HG03571 (cell line): Measurements from ENCODE around the gene HEXD.

Source experiments
- ATAC-seq: cut with Tn5 transposase; IDR thresholded peaks from one replicate; pipeline ENCODE4 v1.9.1; 2021; ENCODE audit not compliant: unreplicated experiment

The HEXD gene

DNA sequence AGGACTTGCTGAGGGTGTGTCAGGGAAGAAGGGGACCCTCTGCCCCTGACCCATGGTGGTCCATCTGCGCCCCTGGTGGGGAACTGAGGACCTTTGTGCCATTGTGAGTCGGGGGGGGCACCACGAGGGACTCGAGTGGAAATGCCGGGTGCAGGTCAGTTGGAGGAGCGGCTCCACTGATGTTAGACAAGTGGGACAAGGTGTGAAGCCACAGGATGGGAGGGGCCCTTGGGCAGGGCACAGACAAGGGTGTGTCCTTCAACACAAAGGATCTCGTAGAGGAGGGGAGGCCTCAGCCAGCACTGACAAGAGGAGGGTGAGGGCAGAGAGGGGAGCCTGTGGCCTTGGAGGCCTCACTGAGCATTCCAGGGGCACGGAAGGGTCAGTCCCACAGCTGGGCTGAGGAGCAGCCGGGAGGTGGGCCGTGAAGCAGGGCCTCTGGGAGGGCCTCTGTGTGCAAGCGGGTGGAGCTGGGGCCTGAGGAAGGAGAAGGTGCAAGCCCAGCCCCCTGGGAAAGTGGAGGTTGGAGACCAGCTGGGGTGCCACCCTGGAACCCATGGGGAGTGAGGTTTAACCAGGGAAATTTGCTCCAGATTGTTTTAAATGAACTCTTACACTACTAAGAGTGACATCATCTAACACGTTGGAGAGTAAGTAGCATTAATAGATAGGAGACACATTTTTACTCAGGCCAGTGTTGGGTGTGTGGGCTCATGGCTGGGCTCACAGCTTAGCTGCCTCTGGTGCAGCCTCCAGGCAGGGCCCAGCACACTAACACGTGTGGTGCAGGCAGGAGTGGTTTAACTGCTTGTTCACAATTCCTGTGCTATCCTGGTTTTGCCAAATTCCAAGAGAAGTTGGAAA lies 68.3 kb downstream of the HEXD start:
- no peak for ATAC-seq

GRCh38 chr17:82487910-82488309 lies 69.8 kb downstream of the HEXD start:
- ATAC-seq, result no peak

- no peak for ATAC-seq
These were observed 71.0 kb downstream of the HEXD start for GRCh38 chr17:82489117-82489516.

- no peak for ATAC-seq
These were observed 71.8 kb downstream of the HEXD start for GRCh38 chr17:82489851-82490511.

DNA sequence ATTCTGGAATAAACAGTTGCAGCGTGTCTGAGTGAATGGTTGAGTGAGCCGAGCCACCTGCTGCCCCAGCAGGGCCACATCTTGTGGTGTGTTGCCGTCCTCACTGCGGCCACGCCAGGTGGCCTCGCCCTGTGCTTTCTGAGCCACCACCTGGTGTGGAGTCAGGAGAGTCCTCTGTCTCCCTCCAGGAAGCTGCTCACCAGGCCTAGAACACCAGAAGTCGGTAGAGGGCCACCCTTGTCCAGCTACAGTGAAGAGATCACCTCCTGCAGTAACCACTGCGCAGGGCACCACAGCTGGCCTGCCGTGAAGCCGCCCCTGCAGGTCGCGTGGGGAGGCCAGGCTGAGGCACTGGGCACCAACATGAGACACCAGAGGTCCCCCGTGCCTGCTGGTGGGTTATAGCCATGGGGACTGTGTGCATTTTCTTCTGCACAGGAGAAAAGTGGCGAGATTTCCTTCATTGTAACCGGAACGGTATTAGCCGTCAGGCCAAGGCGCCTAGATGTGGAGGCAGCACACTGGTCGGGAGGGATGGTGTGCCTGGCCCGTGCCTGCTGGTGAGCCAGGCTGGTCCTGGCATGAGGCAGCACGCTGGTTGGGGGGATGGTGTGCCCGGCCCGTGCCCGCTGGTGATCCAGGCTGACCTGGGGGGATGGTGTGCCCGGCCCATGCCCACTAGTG lies 72.5 kb downstream of the HEXD start:
- ATAC-seq, result no peak

DNA sequence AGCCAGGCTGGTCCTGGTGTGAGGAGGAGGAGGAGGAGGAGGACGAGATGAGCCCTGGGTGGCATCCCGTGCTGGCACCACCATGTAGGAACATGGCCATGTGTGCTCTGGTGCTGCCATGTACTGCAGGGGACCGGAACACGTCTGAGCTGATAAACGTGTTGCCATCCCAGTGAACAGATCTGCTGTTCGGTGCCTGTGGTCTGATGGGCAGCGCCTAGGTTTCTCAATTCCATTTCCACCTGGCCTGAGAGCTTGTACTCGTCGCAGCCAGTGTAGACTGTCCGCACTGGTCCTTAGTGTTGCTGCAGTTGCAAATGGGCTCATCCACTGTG lies 73.0 kb downstream of the HEXD start:
- ATAC-seq, result no peak

GRCh38 chr17:82491533-82491932 lies 73.4 kb downstream of the HEXD start:
- ATAC-seq, result no peak
